ENCODE data around the gene RNF187.

DNA sequence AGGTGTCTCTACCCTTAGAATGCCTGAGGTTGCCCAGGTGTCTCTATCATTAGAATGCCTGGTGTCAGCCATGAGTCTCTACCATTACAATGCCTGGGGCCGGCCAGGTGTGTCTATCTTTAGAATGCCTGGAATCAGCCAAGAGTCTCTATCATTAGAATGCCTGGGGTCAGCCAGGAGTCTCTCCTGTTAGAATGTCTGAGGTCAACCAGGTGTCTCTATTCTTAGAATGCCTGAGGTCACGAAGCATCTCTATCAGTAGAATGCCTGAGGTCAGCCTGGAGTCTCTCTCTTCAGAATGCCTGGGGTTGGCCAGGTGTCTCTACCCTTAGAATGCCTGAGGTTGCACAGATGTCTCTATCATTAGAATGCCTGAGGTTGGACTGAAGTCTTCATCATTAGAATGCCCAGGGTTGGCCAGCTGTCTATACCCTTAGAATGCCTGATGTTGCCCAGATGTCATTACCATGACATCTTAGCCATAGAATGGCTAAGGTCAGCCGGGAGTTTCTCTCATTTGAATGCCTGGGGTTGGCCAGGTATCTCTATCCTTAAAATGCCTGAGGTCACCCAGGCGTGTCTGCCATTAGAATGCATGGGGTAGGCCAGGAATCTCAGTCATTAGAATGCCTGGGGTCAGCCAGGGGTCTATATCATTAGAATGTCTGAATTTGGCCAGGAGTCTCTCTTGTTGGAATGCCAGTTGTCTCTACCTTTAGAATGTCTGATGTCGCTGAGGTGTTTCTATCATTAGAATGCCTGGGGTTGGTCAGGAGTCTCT is 44.0 kb downstream of the RNF187 start:
- TF ChIP-seq JUNB (IDR thresholded peaks at IDR 0.05), result no peak
- TF ChIP-seq, protein P1, sequence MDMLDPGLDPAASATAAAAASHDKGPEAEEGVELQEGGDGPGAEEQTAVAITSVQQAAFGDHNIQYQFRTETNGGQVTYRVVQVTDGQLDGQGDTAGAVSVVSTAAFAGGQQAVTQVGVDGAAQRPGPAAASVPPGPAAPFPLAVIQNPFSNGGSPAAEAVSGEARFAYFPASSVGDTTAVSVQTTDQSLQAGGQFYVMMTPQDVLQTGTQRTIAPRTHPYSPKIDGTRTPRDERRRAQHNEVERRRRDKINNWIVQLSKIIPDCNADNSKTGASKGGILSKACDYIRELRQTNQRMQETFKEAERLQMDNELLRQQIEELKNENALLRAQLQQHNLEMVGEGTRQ (IDR thresholded peaks at IDR 0.05), result no peak
- no peak for TF ChIP-seq POLR2A (IDR thresholded peaks at IDR 0.05; ENCODE audit: low read length)

Data from A549 (cell line).